GM23338 (cell line): ENCODE data around the gene ATP6V0A4. TPM values are rescaled to one million over a fixed set of nuclear protein-coding genes. Genes with fewer than 3 reads are reported as not detected.
A peak's percentile ranks its signal among the peaks of the same experiment; 100 is the strongest.

Source experiments
- ATAC-seq: fragments of 200-7000 bp; cut with Tn5 transposase; 3 replicates; pipeline ENCODE4 v1.9.1; 2020
- DNase-seq: peaks from one replicate; pipeline ENCODE4 v3.0.0-alpha.2; 2015; ENCODE audit warnings: low spot score
- H2AFZ ChIP-seq: fragments of 200-600 bp; sonication (generic); 2 replicates; pipeline ENCODE4 v1.8.0; 2016; ENCODE audit warnings: antibody characterized with exemption, mild to moderate bottlenecking, moderate library complexity
- H3F3A ChIP-seq: fragments of 200-600 bp; sonication (generic); replicated peaks from 2 replicates; pipeline ENCODE4 v1.8.0; 2017; ENCODE audit warnings: antibody characterized with exemption, mixed run types, low read depth
- H3K27ac ChIP-seq: fragments of 200-600 bp; sonication (generic); 2 replicates; pipeline ENCODE4 v1.6.1; 2016; ENCODE audit warnings: low read depth
- H3K27me3 ChIP-seq: fragments of 200-600 bp; sonication (generic); 2 replicates; pipeline ENCODE4 v1.8.0; 2016; ENCODE audit warnings: mild to moderate bottlenecking, mixed run types, moderate library complexity; ENCODE audit not compliant: insufficient read depth
- H3K36me3 ChIP-seq: fragments of 200-600 bp; sonication (generic); 2 replicates; pipeline ENCODE4 v1.8.0; 2016; ENCODE audit warnings: mild to moderate bottlenecking; ENCODE audit not compliant: insufficient read depth
- H3K4me1 ChIP-seq: fragments of 200-600 bp; sonication (generic); 2 replicates; pipeline ENCODE4 v1.8.0; 2016; ENCODE audit warnings: mild to moderate bottlenecking, moderate library complexity; ENCODE audit not compliant: insufficient read depth
- H3K4me2 ChIP-seq: fragments of 200-600 bp; sonication (generic); 2 replicates; pipeline ENCODE4 v1.7.1; 2017; ENCODE audit warnings: mixed run types
- H3K4me3 ChIP-seq: fragments of 200-600 bp; sonication (generic); 2 replicates; pipeline ENCODE4 v1.6.1; 2016; ENCODE audit warnings: mixed run types
- H3K79me2 ChIP-seq: fragments of 200-600 bp; sonication (generic); replicated peaks from 2 replicates; pipeline ENCODE4 v1.8.0; 2017; ENCODE audit warnings: mild to moderate bottlenecking; ENCODE audit not compliant: insufficient read depth
- H3K9me2 ChIP-seq: fragments of 200-600 bp; sonication (generic); 2 replicates; pipeline ENCODE4 v1.8.0; 2017; ENCODE audit not compliant: insufficient read depth
- H4K20me1 ChIP-seq: fragments of 200-600 bp; sonication (generic); replicated peaks from 2 replicates; pipeline ENCODE4 v1.8.0; 2017; ENCODE audit warnings: mild to moderate bottlenecking; ENCODE audit not compliant: insufficient read depth
- H3K27ac Mint-ChIP-seq: 2 replicates; pipeline ENCODE4 v1.8.0; 2020; ENCODE audit warnings: inconsistent platforms, mild to moderate bottlenecking, moderate library complexity, mixed read lengths
- H3K27me3 Mint-ChIP-seq: 3 replicates; pipeline ENCODE4 v1.8.0; 2022; ENCODE audit warnings: low read depth, mild to moderate bottlenecking, moderate library complexity, mixed read lengths, inconsistent platforms; ENCODE audit not compliant: insufficient read depth, poor library complexity
- H3K36me3 Mint-ChIP-seq: 3 replicates; pipeline ENCODE4 v1.8.0; 2021; ENCODE audit warnings: low read depth, mild to moderate bottlenecking, inconsistent platforms, moderate library complexity, mixed read lengths
- H3K4me1 Mint-ChIP-seq: 3 replicates; pipeline ENCODE4 v1.8.0; 2020; ENCODE audit warnings: mild to moderate bottlenecking, inconsistent platforms, mixed read lengths
- H3K4me3 Mint-ChIP-seq: 3 replicates; pipeline ENCODE4 v1.8.0; 2021; ENCODE audit warnings: moderate library complexity, mild to moderate bottlenecking, inconsistent platforms, mixed read lengths
- H3K9me3 Mint-ChIP-seq: 3 replicates; pipeline ENCODE4 v1.8.0; 2020; ENCODE audit warnings: moderate library complexity, mild to moderate bottlenecking, inconsistent platforms, mixed read lengths
- CTCF ChIP-seq, 2 experiments: fragments of 200-600 bp in 1 of 2; sonication (generic) in 1 of 2; conservative IDR thresholded peaks; 2 replicates each; pipeline versions ENCODE4 v1.5.1 to v1.6.1; 2016 to 2017; ENCODE audit warnings: antibody characterized with exemption in 2 of 2, low read depth in 2 of 2, mild to moderate bottlenecking in 2 of 2, moderate library complexity in 1 of 2
- ETS1 ChIP-seq: IDR thresholded peaks from 2 replicates; pipeline ENCODE4 v1.6.1; 2016; ENCODE audit warnings: antibody characterized with exemption
- EZH2 ChIP-seq: fragments of 200-600 bp; sonication (generic); IDR thresholded peaks from one replicate; pipeline ENCODE4 v1.8.0; 2017; ENCODE audit warnings: antibody characterized with exemption, mild to moderate bottlenecking, low read depth; ENCODE audit not compliant: unreplicated experiment
- JUNB ChIP-seq: IDR thresholded peaks from one replicate; pipeline ENCODE4 v1.6.1; 2016; ENCODE audit warnings: antibody characterized with exemption; ENCODE audit not compliant: unreplicated experiment
- REST ChIP-seq: IDR thresholded peaks from one replicate; pipeline ENCODE4 v1.6.1; 2018; ENCODE audit warnings: antibody characterized with exemption; ENCODE audit not compliant: unreplicated experiment
- ZNF462 ChIP-seq: fragments of 250-450 bp; sonication (Bioruptor Pico); IDR thresholded peaks from 2 replicates; pipeline ENCODE4 v1.5.0; 2020; ENCODE audit warnings: mild to moderate bottlenecking, moderate library complexity
- polyA plus RNA-seq: library from polyadenylated mRNA; unstranded; fragments of >200 nt; fragmentation: Nextera tagmentation; extraction: Ambion mirVana; gene quantifications from 2 replicates; pipeline ENCODE4 v1.2.1, GENCODE V29; 2016
- total RNA-seq: library from RNA; depleted of rRNA; stranded (reverse); fragments of >200 nt; shearing (Covaris generic); gene quantifications from 2 replicates; pipeline ENCODE4 v1.2.3, GENCODE V29; 2014

Gene ATP6V0A4
- total and polyA plus RNA-seq, 2 experiments from 2014 or later, result 0.10 to 1.3 TPM

- Mint-ChIP-seq H3K27me3 (no peaks in the 10 kb centered on the region), H3K4me3 (no peak overlapping the region), H3K36me3 (peaks cover 26% of the 10 kb centered on the region), H3K4me1 (peaks cover 10% of the 10 kb centered on the region; the same call in 1 of the 3 replicates), H3K9me3 (no peaks in the 10 kb centered on the region), H3K27ac (no peak overlapping the region)
- Histone ChIP-seq H3F3A (no peaks in the 10 kb centered on the region), H3K27me3 (no peaks in the 10 kb centered on the region), H2AFZ (no peak overlapping the region), H3K4me2 (no peak overlapping the region), H3K79me2 (no peaks in the 10 kb centered on the region), H3K9me2 (no peaks in the 10 kb centered on the region), H3K4me3 (no peak overlapping the region), H3K36me3 (no peaks in the 10 kb centered on the region), H3K4me1 (no peaks in the 10 kb centered on the region), H4K20me1 (no peaks in the 10 kb centered on the region; the same call in 1 of the 2 replicates), H3K27ac (no peak overlapping the region)
- TF ChIP-seq ZNF462 (CRISPR knock-in tag) (no peak), CTCF (conservative IDR thresholded peaks at IDR 0.05; ENCODE audit: low read depth in 2 of 2) (peak; percentile 14 to 27; a peak in 2 of 4 replicates), EZH2 (no peak)
- DNase-seq, result no peak
- ATAC-seq, result peak; percentile 30
Measured at GRCh38 chr7:138835087-138835486, 37.1 kb upstream of the ATP6V0A4 start.

GRCh38 chr7:138834583-138834982 is 36.6 kb upstream of the ATP6V0A4 start:
- Histone ChIP-seq H3K9me2 (no peaks in the 10 kb centered on the region), H2AFZ (no peak overlapping the region), H3K79me2 (no peaks in the 10 kb centered on the region), H3K27ac (no peak overlapping the region), H3K27me3 (no peaks in the 10 kb centered on the region), H3K4me2 (no peak overlapping the region), H4K20me1 (no peaks in the 10 kb centered on the region; the same call in 1 of the 2 replicates), H3K36me3 (no peaks in the 10 kb centered on the region), H3F3A (no peaks in the 10 kb centered on the region), H3K4me1 (no peaks in the 10 kb centered on the region), H3K4me3 (no peak overlapping the region)
- H3K4me1 Mint-ChIP-seq, result peaks cover 10% of the 10 kb centered on the region; the same call in 1 of the 3 replicates
- H3K27ac Mint-ChIP-seq, result no peak overlapping the region
- peaks cover 22% of the 10 kb centered on the region for H3K36me3 Mint-ChIP-seq
- DNase-seq (no peak), ATAC-seq (no peak)
- H3K27me3 Mint-ChIP-seq, result no peaks in the 10 kb centered on the region
- H3K4me3 Mint-ChIP-seq, result no peak overlapping the region
- H3K9me3 Mint-ChIP-seq, result no peaks in the 10 kb centered on the region
- no peak for TF ChIP-seq ETS1
- TF ChIP-seq JUNB, result no peak
- TF ChIP-seq REST, result no peak
